Measurements from ENCODE around the gene GPR3.
"Not testable (repeated sequence)": the region's sequence is repeated elsewhere in the genome, so short reads cannot be mapped to it uniquely, and the experiment has no call there.

GPR3 gene

DNA sequence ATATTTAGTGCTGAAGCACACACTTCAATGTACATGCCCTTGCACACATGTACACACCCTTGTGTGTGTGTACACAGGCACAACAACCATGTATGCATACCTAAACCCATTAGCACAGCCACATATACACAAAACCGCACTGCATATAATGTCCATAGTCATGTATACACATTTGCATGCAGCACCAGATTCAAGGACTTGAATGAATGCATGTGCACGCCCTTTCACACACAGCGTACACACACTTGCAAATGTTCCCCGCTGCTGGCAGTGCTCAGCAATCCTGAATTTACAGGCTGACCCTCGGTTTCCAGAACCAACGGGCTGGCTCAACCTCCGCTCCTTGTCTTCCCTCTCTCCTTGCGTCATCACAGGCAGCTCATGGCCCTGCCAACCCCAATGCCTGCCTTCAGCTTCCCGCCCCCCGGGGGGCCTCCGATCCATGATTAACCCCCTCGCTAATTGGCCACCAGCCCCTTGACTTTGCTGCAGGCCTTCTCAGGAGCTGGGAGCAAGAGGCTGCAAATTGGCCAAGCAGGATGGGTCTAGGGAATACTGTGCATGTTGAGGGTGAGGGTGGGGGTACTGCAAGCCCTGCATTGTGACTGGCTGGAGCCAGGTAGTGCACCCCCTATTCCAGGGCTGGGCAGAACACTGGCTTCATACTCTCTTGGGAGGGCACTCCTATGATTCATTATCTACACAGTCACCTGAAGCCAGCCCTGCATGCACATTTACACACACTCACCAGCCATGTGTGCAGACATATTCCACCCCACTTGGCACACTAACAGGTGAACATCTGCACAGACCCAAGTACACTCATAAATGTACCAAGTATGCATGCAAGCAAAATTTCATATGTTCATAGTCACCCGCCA lies 7.9 kb downstream of the GPR3 start:
- DNase-seq (ENCODE audit: low spot score) = no peak

DNA sequence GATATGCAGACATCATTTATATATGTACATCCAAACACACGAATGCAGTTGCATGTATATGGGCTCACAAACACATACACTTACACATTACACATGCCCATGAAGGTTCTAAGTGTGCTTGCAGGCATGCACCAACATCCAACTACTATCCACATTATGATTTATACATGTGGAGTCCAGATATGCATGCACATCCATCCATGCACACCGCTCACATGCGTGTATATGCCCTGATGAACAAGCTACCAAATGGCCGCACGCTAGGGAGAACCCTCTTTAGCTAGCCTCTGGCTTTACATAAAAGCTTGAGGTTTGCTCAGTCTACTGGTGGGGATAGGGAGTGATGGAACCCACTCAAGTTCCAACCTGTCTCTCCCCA lies 8.5 kb downstream of the GPR3 start:
- DNase-seq (ENCODE audit: low spot score) = no peak

DNA sequence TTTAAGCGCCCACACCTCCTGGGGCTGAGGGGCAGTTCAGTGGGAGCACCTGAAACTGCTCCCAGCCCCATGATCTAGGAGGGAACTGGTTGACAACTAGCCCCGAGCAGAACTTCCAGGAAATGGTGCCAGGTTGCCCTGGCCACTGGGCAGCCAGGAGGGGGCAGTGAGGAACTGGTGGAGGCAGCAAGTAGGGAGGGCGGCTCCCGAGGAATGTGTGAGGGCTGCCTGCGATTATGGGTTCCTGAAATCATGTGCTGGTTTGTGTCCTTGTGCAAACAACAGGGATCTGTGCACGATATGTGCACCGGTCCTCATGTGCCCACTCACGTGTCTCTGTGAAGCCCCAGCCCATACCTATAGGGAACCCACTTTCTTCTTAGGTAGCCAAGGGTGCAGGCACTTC lies 9.9 kb downstream of the GPR3 start:
- DNase-seq (ENCODE audit: low spot score) = peak; percentile 82

DNA sequence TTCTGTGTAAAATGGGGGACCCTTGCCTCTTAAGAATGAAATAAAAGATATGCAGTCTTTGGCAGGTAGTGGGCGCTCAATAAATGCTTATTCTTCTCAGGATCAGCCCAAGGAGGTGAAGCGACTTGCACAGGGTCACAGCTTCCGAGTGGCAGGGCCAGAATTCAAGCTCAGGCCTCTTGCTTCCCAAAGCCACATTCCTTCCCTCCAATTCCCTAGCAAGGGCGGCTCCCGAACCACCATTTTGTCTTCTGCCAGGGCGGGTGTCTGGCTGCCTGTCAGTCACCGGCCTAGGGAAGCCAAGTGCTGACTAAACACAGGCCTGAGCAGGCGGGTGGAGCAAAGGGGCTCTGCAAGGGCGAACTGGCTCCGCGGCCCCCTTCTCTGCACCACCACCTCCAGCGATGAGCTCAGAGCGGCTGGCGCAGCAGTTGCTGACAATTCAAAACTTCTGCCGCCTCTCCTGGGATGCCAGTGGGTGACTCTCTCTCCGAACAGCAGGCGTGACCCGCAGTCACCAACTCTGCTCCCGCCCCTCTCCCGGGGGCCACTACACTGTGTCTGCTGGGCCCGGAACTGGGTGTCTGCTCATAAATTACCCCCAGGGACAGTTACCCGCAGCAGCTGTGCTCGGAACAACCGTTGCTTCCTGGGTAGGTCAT lies 10.8 kb downstream of the GPR3 start:
- DNase-seq (ENCODE audit: low spot score) = peak; percentile 81

DNA sequence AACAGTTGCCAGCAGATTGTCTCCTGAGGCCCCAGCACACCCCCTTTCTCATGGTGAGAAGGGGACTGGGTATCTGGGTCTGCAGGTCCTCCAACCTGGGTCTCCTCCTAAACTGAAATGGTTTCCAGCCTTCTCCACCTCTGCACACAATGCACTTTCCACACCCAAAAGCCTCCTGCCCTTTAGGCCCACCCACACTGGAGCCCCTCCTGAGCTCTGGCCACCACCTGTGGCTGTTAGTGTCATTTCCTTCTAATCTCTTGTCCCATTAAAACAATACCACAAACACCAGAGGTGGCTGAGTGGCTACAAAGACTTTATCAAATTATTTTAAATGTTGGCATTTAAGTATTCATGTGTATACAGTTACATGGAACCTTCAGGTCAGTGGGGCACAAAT lies 11.5 kb downstream of the GPR3 start:
- no peak for DNase-seq (ENCODE audit: low spot score)

DNA sequence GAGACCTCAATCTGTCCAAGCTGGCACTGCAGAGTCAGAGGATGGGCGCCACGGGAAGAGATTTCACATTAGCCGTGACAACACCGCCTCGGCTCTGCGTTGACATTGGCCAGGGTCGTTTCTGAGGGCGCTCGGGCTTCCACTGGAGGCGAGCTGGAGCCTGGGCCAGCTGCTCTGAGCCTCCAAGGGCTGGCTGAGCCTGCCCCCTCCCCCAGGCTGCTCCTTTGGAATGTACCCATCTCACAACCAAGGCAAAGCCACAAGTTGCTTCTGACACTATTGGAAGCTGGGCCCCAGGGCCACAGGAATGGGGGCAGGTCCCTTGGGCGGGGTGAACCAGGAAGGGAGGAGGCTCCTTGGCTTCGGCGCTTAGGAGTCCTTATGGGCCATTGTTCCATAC lies 12.7 kb downstream of the GPR3 start:
- DNase-seq (ENCODE audit: low spot score) = peak; percentile 84

DNA sequence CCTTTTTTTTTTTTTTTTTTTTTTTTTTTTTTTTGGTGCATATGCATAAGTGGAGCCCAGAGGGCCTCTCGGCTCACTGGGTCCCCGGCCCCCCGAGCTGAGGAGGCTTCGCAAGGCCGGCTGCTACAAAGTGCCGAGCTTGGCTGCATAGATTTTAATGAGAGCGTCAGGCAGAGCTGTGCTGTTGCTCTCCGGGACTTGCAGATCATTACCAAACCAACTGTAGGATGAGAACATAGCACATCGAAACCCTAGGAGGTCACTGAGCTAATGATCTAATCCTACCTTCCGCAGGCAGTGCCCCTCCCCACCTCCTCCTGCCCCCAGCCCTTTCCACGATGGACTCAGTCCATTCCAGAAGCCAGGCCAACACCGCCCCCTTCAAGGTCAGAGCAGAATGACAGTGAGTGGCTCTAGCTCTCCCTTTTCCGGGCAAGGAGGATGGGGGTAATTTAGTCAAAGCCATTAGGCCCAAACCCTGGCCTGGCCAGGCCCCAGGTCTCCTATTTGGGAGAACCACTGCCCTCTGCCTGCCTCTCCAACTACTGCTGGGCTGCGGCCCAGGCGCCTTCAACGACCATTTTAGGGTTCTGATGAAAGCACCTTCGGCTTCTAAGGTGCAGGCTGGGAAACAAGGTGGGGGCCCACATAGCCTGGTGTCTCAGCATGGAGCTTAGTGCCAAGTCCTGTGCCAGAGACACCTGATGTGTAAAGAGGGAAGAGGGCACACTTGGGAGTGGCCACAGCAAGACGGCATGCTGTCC lies 13.4 kb downstream of the GPR3 start:
- not testable (repeated sequence) for DNase-seq (ENCODE audit: low spot score)

DNA sequence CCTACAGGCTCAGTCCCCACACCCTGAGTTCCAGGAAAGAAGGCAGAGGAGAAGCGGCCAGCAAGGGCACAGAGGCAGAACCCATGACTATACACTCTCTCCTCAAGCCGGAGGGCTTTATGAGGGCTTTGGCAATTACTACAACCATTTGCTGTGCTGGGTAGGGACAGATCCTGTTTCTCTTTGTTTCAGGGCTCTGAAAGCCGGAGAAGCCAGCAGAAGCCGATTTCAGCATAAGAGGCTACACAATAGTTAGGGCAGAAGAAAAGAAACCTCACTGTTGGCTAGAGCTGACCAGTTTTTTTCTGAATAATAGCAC lies 13.9 kb downstream of the GPR3 start:
- DNase-seq (ENCODE audit: low spot score) = no peak

DNA sequence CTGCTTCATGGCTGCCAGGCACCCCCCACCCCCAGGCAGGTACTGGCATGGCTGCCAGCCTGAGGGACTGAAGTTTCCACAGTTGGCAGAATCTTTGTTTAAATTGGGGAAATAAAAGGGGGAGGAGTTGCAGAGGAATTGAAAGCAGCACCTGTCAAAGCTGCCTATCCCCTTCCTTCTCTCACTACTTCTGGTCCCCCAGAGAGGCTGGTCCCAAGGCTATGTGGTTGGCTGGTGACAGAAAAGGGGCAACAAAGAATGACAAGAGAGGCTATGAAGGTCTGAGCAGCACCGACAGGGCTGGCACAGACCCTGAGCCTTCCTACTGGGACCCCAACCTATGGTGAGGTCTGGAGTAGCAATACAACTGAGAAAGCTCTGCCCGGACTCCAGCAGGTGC lies 14.4 kb downstream of the GPR3 start:
- not testable (repeated sequence) for DNase-seq (ENCODE audit: low spot score)

DNA sequence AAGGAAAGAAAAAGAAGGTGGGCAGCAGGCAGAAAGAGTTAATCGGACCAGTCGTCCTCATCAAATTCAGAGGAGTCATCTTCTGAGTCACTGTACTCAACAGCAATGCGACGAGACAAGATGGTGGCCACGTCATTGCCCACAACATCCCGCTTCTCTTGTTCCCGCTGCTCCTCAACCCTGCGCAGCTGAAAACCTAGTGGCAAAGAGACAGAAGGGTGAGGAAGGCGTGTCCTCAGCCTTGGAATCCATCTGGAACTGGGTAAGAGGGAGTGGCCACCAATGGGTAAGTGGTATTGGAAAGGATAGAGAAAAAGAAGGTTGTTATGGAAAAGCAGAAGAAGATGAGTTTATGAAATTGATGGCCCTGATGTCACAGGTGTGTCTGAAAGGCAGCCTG lies 15.7 kb downstream of the GPR3 start:
- DNase-seq (ENCODE audit: low spot score) = no peak

DNA sequence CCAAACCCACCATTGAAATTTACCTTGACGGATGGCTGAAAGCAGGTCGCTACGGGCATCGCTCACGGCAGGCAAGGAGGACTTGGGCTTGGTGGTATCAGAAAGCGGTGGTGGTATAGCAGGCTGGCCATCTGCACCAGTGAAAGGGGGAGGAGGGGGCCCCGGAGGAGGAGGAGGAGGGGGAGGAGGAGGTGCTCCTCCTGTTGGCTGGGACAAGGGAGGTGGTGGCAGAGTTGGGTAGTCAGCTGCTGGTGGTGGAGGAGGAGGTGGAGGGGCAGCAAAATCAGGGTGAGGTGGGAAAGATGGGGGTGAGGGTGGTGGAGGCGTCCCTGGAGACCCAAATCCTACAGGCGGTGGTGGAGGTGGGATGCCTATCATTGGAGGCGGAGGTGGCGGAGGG lies 17.2 kb downstream of the GPR3 start:
- DNase-seq (ENCODE audit: low spot score) = no peak

DNA sequence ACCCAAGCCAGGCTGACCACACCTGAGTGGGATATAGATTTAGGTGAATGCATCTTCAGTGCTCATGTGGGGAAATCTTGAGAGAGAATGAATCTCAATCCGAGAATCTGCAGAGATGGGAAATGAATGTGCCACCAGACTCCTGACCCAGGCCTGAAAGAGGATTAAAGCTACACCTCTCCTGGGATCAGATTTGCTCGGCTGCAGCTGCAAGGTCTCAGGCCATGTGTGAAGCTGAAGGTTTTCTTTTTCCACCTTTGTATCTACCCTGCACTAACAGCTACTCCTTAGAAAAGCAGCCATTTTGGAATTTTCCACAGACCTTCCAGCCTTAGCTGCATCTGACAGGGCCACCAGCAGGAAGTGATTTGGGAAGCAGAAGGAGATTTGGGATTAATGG lies 18.3 kb downstream of the GPR3 start:
- no peak for DNase-seq (ENCODE audit: low spot score)

DNA sequence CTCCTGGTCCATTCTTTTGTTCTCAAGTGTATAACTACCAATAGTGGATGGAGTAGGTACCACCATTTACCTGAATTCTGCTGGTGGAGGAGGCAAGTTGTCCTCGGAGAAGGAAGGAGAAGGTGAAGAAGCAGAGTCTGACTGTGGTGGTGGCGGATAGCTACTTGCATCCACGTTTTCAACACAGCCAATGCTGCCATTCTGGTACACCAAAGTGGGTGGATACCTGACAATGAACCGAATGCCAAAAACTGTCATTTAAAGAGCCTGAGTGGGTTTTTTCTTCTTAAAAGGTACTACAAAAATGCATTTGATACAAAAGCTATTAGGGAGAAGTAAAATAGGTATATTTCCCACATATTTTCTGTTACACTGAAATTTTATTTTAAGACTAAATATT lies 20.1 kb downstream of the GPR3 start:
- DNase-seq (ENCODE audit: low spot score) = no peak

DNA sequence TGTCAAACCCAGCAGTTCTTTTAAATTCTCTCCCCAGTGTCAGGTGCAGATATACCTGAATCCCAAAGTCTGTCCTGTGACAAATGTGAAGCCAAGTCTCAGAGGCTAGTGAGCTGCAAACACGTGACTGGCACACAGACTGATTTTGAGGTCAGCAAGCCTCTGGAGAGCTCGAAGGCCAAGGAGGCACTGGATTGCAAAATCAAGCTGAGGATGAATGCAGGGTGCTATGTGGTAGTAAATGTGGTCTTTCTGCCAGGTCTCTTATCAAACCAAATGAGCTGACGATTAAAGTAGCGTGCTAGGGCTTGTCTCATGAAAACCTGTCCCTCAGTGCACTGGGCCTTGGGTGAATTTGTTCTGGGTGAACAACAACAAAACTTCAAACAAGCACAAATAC lies 20.6 kb downstream of the GPR3 start:
- DNase-seq (ENCODE audit: low spot score) = no peak

DNA sequence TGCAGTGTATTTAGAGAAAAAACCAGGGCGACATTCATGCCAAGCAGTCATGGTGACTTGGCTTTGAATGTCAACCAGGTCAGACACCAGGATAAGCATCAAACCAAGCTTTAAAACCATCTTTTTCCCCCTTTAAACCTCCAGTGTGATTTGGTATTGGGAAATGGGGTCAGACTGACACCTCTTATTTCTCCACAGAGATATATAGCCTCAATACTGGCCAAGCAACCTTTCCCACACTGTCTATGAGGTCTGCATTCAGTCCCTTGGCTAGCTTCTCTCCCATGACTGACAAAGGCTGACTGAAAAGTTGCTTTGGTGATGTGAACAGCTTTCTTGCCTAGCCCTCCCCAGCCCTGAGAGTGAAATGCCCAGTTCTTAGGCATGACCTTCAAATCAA lies 21.7 kb downstream of the GPR3 start:
- no peak for DNase-seq (ENCODE audit: low spot score)

DNA sequence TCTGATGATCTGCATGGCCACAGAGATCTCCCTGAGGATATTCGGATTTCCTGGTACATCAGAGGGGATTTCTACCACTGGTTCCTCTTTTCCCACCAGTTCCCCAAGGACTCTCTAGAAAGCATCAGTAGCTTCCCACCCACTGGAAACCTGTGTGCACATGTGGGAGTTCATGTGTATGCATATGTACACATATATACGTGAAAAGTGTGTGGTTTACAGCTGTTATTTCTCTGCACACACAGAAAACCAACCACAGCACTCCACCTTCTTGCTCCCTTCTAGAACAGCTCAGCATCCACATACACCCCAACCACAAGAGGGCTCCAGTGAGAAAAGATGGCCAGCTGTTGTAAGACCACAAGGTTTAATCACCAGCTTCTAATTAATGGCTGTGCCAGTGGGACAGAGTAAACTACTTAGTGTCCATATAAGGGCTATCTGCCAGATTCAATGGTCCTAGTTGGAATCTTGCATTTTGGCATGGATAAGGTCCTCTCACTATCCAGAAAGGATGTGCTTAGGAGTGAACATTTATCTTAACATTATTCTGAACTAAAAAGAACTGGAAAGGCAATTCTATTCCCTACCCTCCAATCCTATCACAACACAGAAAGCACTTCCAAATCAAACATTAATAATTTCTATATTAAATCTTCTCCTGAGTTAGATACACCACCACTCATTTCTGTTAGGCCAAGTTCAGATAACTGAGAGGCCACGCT lies 24.1 kb downstream of the GPR3 start:
- peak; percentile 57 for DNase-seq (ENCODE audit: low spot score)

DNA sequence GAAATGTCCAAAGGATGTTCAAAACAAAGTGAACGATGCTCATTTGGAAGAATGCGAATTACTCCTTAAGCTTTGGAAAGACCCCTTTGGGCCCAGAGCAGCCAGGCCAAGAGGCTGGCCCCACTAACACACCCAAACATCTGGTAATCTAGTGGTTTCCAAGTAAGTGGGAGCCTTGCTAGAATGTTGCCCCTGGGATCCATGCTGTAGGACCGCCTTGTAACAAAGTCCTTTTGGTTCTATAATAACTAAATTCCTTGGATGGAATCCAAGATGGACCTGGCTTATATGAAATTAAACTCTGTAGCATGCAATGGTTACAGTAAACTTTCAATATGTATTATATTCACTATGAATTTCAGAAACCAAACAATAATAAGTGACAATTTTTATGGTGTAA lies 25.3 kb downstream of the GPR3 start:
- DNase-seq (ENCODE audit: low spot score) = no peak

DNA sequence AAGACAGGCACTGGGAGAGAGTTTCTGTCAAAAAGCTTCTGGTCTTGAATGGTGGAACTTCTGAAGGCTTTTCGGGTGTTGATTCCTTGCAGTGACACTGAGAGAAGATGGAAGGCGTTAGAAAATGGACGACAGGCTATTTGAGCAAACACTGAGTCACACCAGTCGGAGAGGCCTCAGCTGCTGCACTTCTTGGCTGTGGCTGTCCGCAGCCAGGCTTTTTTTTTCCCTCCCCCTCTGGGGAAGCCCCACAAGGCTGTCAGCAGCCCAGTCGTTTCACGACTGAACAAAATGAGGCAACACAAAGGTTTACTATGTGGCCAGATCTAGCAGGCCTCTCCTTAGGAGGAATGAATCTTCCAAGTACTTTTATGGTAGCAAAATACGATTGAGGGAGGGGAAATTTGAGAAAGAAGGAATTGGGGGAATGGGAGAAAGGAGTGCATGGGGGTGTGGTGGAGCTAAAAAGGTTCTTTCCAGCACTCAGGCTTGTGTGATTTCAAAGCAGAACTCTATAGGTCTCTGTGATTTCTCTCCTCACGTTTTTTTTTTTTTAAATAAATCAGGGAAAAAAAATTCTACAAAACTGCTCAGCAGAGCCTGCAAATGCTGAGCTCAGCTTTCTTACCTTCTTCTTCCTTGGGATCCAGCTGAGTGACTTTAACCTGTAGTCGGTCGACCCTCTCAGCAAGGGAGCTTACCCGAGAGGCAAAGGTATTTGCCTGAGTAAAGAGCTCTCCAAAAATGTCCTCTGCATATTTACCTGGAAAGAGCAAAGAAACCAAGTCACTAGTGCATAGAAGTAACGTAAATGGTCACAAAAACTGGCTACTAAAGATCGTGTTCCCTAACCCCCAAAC lies 26.1 kb downstream of the GPR3 start:
- peak; percentile 92 for DNase-seq (ENCODE audit: low spot score)

DNA sequence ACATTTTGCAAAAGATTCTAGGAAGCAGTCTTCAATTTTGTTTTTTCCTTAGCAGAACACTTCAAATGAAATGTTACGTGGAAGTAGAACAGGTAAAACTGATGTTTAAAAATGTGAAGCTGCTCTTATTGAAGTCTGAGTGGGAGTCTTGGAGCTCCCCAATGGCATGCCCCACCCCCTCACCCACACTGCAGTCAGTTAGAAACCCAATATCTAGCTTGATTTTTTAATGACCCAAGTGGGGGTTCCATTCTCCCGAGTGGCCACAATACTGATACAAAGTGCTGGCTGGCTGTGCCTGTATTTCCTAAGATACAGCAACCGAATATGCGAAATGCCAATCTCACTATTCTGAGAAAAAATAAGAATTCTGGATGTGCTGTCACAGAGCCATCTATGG lies 31.3 kb downstream of the GPR3 start:
- DNase-seq (ENCODE audit: low spot score) = no peak

DNA sequence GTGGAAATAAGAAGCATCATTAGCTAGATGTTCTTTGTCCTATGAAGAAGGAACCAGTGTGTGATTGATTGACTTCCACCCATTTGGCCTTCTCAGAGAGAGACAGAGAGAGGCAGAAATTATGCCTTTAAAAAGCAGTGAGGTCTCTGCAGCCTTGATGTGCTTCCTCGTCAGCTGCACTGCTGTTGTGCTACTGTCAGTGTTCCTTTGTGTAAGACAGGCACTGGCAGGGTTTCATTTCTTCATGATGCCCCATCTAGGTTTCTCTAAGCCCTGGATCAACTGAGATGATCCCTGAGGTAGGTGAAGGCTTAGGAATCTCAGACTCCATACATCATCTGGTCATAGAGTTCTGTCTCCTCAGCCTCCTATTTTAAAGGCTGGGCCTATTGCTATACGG lies 34.9 kb downstream of the GPR3 start:
- DNase-seq (ENCODE audit: low spot score) = no peak

DNA sequence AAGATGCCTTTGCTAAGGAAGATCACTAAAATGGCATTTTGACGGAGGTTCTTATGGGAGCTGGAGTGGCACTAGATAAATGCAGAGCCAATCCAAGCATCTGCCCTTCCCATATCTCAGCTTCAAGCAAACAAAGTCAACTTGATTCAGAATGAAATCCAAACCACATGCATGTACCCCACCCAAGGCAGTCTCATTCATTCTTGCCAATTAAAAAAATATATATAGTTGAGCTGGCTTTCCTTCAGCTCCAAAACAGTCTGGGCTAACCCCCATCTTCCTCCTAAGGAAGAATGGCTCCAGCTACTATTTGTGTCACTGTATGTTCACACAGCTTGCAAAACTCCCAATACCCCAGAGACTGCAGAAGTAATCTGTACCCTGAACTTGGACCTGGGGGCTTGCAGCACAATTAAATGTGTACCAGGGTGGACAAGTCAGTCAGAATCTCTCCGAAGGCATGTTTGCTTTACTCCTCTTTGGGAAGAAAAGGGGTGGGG lies 35.4 kb downstream of the GPR3 start:
- no peak for DNase-seq (ENCODE audit: low spot score)
